Measurements from ENCODE around the gene CARMIL3.

Gene CARMIL3

DNA sequence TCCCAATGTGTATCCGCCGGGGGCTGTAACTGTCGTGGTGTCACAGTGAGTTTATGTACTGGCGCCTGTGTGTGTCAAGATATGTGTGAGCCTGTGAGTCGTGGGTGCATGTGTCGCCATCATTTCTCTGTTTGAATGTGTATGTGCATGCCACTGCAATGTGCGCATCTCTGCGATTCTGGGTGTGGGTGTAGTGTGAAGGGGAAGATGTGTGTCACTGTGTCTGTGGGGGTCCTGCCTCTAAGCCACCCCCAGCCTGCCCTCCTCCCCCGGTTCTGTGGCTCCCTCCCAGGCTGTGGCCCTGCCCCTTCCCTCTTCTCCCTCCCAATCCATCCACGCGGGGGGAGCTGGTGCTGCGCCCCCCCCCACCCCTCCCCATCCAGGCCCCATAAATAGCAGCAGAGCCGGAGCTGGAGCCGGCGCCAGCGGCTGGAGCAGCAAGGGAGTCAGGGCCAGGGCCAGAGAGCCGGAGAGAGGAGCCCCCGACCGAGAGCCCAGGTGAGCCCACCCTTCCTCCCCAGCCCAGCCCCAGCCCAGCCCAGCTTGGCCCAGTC, 19.4 kb downstream of the CARMIL3 start, which contains the start of gene CPNE6:
Gene CPNE6 (plus strand): TSS at position 419 of the 554 bp plus-strand sequence. CDS start 1,375 bp downstream, outside the sequence.
- TF ChIP-seq ZFX (IDR thresholded peaks at IDR 0.05) = no peak
- TF ChIP-seq, protein P1, sequence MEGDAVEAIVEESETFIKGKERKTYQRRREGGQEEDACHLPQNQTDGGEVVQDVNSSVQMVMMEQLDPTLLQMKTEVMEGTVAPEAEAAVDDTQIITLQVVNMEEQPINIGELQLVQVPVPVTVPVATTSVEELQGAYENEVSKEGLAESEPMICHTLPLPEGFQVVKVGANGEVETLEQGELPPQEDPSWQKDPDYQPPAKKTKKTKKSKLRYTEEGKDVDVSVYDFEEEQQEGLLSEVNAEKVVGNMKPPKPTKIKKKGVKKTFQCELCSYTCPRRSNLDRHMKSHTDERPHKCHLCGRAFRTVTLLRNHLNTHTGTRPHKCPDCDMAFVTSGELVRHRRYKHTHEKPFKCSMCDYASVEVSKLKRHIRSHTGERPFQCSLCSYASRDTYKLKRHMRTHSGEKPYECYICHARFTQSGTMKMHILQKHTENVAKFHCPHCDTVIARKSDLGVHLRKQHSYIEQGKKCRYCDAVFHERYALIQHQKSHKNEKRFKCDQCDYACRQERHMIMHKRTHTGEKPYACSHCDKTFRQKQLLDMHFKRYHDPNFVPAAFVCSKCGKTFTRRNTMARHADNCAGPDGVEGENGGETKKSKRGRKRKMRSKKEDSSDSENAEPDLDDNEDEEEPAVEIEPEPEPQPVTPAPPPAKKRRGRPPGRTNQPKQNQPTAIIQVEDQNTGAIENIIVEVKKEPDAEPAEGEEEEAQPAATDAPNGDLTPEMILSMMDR (conservative IDR thresholded peaks at IDR 0.05) = no peak
- no peak within 1 kb of the TSS for H3K27ac ChIP-seq

DNA sequence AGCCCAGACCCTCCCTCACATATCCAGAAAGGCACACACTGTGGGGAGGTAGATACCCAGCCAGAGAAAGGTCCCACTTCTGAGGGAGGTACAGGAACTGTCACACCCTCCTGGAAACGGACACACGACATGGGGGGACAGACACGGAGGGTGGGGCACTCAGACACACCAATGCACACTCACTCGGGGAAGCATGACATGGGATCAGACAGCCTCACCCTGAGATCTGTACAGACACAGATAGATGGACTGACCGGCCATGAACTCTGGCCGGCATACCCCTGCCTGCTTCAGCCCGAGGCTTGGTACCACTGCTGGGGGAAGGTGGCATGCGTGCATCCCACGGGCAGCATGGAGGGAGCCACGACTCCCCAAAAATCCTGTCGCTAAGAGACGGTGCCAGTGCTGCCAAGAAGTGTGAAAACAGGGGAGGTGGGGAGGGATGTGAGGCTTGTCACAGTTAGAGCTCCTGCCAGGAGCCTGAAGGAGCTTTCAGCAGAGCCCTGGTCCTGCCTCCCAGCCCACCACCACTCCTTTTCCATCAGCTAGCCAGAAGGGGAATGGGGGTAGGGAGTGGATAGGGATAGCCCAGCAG, 20.1 kb downstream of the CARMIL3 start:
- no peak overlapping the region for H3K27ac ChIP-seq
- TF ChIP-seq, protein P1 (conservative IDR thresholded peaks at IDR 0.05) = no peak
- TF ChIP-seq ZFX (IDR thresholded peaks at IDR 0.05) = no peak

DNA sequence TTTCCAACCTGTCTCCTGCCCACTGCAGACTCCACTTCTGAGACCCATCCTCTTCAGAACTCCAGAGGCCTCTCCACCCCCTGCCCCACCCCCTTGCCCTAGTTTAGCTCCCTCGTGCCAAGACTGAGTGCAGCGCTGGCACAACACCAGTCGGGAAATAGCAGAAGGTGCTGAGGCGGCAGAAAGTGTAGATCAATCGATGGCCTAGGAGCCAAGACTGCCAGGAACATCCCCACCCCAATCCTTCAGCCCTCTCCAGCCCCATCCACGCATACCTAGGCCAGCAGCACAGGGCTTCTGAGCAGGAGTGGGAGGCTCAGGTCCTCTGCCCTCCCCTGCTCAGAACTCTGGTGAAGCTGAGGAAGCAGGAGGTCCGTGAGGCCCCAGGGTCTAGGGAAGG, 20.6 kb downstream of the CARMIL3 start:
- 0 out of 2 replicates have a peak overlapping the region, but pooled peaks have one; percentile 8 for H3K27ac ChIP-seq
- TF ChIP-seq, protein P1 (conservative IDR thresholded peaks at IDR 0.05) = no peak
- no peak for TF ChIP-seq ZFX (IDR thresholded peaks at IDR 0.05)

DNA sequence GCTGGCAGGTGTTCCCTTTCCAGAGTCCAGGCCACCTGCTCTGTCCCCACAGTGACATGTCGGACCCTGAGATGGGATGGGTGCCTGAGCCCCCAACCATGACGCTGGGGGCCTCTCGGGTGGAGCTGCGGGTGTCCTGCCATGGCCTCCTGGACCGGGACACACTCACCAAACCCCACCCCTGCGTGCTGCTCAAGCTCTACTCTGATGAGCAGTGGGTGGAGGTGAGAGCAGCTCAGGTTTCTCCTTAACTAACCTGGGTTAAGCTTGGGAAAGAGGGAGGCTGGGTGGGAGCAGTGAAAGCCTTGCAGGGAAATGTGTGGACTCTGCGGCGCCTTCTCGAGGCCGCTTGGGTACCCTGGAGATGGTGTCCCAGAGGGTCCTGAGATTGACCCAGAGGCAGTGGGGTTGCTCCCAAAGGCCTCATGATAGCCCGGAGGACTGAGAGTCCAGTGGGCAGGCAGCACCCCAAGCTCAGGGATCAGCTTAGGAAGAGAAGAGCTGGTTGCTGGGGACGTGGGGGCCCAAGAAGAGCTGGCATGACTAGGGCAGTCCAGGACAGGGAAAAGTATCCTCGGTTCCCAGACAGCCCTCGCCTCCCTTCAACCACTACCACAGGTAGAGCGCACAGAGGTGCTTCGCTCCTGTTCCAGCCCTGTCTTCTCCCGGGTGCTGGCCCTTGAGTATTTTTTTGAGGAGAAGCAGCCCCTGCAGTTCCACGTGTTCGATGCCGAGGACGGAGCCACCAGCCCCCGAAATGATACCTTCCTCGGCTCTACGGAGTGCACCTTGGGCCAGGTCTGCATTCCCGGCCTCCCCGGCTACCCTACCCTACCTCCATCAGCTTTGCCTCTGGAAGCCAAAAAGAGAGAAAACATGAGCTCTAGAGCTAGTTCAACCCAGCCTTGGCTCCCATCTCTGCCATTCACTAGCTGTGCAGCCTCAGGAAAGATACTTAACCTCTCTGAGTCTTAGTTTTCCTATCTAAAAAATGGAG, 21.4 kb downstream of the CARMIL3 start:
- H3K27ac ChIP-seq = 0 out of 2 replicates have a peak overlapping the region, but pooled peaks have one; percentile 8
- no peak for TF ChIP-seq ZFX (IDR thresholded peaks at IDR 0.05)
- TF ChIP-seq, protein P1 (conservative IDR thresholded peaks at IDR 0.05) = no peak

DNA sequence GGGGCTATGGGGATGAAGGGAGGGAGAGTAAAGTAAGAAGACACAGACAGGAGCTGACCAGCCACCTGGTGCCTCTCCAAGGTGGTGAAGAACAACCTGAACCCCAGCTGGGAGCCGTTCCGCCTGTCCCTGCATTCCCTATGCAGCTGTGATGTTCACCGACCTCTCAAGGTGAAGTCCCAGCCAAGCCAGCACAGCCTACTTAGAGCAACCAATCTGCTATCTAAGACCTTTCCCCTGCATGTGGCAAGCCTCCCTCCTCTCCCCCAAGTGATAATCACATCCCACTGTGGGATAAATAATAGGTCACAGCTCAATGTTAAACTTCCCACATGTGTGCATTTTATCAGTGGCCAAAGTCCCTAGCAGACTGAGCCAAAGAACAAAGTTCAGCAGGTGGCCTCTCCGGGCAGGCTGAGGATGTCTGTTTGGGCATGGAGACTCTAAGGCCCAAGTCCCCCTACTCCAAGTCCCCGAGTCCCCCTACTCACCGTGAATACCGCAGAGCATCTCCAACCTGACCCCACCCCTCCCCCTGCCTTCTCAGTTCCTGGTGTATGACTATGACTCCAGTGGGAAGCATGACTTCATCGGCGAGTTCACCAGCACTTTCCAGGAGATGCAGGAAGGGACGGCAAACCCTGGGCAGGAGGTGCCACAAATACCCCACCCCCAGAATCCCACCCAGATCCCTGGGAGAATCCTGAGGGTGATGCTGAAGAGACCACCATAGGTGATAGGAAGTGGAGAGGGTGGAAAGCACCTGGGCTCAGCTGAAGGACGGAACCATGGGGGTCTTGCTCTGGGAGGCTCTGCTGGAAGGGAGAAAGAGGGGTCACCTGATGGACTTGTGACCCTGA, 23.0 kb downstream of the CARMIL3 start:
- TF ChIP-seq, protein P1 (conservative IDR thresholded peaks at IDR 0.05) = no peak
- no peak for TF ChIP-seq ZFX (IDR thresholded peaks at IDR 0.05)
- no peak overlapping the region for H3K27ac ChIP-seq

DNA sequence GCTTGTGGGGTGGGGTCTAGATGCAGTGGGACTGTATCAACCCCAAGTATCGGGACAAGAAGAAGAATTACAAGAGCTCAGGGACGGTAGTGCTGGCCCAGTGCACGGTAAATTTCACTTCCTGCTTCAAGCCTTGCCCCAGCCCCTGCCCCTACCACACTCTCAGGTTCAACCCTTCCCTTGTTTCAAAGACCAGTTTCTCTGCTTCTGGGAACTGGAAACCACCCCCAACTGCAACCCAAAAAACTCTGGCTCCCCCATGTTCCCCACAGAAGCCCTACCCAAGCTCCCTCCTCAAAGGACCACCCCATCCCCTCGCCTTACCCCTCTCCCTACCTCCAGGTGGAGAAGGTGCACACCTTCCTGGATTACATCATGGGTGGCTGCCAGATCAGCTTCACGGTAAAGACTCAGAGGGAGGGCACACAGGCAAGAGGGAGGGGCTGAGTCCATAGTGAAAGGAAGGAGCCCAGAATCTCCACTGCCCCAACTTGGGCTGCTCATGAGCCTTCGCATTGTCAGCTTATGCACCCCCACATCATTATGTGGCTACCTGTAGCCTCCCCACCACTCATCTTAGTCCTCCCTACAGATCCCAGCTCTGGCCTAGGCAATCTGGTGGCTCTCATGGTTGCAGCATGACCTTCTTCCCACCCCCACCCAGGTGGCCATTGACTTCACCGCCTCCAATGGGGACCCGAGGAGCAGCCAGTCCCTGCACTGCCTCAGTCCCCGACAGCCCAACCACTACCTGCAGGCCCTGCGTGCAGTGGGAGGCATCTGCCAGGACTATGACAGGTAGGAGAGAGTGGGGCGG, 23.9 kb downstream of the CARMIL3 start:
- TF ChIP-seq ZFX (IDR thresholded peaks at IDR 0.05) = no peak
- TF ChIP-seq, protein P1 (conservative IDR thresholded peaks at IDR 0.05) = no peak
- H3K27ac ChIP-seq = no peak overlapping the region

All from C4-2B (cell line).